ENCODE data around the gene EPHB1. TPM values are rescaled to one million over a fixed set of nuclear protein-coding genes. Genes with fewer than 3 reads are reported as not detected.

The EPHB1 gene
- total RNA-seq, 1 experiment from 2014 or later = 0.11 TPM

DNA sequence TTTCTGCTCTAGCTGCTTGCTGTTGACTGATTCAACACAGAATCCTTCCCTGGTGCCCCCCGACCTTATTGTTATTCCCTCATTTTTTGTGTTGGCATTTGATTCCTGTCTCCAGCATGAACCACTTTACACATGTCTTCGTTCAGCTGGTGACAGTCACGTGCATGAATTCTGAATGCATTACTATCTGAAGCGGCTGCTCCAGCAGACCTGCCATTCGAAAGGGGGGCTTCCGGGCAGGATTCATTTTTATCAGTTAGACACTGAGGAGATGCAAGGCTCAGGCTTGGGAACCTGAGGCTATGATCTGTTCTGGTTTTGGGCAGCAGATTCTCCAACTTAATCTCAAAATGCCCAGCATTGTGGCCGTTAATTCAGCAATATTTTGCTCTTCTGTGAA is 336.2 kb downstream of the EPHB1 start:
- no peak for DNase-seq (ENCODE audit: low spot score)
- intact Hi-C loops (cut with micrococcal nuclease; ENCODE audit: unreplicated experiment) = no loop called here
- Histone ChIP-seq H3K36me3 (ENCODE audit: insufficient read depth, low read length, poor library complexity, severe bottlenecking) (no peaks in the 10 kb centered on the region), H3K4me3 (ENCODE audit: low read depth, low read length, poor library complexity, severe bottlenecking) (no peak overlapping the region), H3K4me1 (ENCODE audit: insufficient read depth, low read length, poor library complexity, severe bottlenecking) (no peaks in the 10 kb centered on the region), H3K9me3 (ENCODE audit: low read depth, low read length, poor library complexity, severe bottlenecking) (no peaks in the 10 kb centered on the region), H3K27ac (ENCODE audit: low read depth, low read length, poor library complexity, severe bottlenecking) (no peak overlapping the region), H3K27me3 (replicated peaks; ENCODE audit: insufficient read depth, low read depth, low read length, poor library complexity) (peaks cover 8% of the 10 kb centered on the region)
- BruUV-seq (replicated peaks) = no TSS peak
- no peak for TF ChIP-seq EZH2 (IDR thresholded peaks at IDR 0.05; ENCODE audit: borderline replicate concordance, low read depth, low read length, poor library complexity, severe bottlenecking)
- TF ChIP-seq, protein P1, sequence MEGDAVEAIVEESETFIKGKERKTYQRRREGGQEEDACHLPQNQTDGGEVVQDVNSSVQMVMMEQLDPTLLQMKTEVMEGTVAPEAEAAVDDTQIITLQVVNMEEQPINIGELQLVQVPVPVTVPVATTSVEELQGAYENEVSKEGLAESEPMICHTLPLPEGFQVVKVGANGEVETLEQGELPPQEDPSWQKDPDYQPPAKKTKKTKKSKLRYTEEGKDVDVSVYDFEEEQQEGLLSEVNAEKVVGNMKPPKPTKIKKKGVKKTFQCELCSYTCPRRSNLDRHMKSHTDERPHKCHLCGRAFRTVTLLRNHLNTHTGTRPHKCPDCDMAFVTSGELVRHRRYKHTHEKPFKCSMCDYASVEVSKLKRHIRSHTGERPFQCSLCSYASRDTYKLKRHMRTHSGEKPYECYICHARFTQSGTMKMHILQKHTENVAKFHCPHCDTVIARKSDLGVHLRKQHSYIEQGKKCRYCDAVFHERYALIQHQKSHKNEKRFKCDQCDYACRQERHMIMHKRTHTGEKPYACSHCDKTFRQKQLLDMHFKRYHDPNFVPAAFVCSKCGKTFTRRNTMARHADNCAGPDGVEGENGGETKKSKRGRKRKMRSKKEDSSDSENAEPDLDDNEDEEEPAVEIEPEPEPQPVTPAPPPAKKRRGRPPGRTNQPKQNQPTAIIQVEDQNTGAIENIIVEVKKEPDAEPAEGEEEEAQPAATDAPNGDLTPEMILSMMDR (conservative IDR thresholded peaks at IDR 0.05; ENCODE audit: low read depth, low read length) = no peak
- CTCF ChIA-PET = no interaction called here
- POLR2A ChIA-PET (ENCODE audit: low non-redundant PET) = no interaction called here

DNA sequence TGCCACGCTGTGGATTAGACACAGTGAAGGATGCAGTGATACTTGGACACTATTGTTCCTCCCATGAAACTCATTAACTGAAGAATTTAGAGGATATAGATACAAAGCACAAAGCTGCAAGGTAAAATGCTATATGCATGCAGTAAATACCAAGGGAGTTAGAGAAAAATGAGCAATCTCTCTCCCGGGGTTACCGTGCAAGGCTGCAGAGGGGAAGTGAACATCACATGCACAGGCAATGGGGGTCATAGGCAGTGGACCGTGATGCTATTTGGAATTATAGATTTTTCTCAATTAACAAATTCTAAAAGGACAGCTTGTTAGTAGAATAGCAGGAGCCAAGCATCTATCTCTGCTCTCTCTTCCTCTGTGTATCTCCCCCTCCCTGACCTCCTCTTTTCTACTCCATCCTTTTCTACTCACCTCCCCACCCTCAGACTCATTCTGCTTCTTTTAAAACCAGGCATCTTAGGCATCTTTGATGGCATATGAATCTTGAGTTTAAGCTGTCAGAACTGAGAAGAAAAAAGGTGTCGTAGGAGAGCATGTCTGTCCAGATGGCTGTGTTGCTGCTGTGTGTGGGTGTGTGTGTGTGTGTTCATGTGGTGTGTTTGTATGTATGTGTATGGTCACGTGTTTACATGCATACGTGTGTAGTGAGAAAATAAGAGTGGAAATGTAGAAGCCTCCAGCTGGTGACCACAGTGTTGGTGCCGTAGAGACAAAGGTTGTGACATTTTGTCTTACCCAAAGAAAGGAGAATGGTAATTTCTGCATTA is 339.0 kb downstream of the EPHB1 start:
- Histone ChIP-seq H3K4me3 (ENCODE audit: low read depth, low read length, poor library complexity, severe bottlenecking) (no peak overlapping the region), H3K9me3 (ENCODE audit: low read depth, low read length, poor library complexity, severe bottlenecking) (no peaks in the 10 kb centered on the region), H3K27me3 (replicated peaks; ENCODE audit: insufficient read depth, low read depth, low read length, poor library complexity) (peaks cover 8% of the 10 kb centered on the region), H3K36me3 (ENCODE audit: insufficient read depth, low read length, poor library complexity, severe bottlenecking) (no peaks in the 10 kb centered on the region), H3K4me1 (ENCODE audit: insufficient read depth, low read length, poor library complexity, severe bottlenecking) (no peaks in the 10 kb centered on the region), H3K27ac (ENCODE audit: low read depth, low read length, poor library complexity, severe bottlenecking) (no peak overlapping the region)
- ChIA-PET CTCF (no interaction called here), POLR2A (ENCODE audit: low non-redundant PET) (no interaction called here)
- DNase-seq (ENCODE audit: low spot score) = no peak
- TF ChIP-seq EZH2 (IDR thresholded peaks at IDR 0.05; ENCODE audit: borderline replicate concordance, low read depth, low read length, poor library complexity, severe bottlenecking) = no peak
- TF ChIP-seq, protein P1 (conservative IDR thresholded peaks at IDR 0.05; ENCODE audit: low read depth, low read length) = no peak
- no TSS peak for BruUV-seq (replicated peaks)
- intact Hi-C loops (cut with micrococcal nuclease; ENCODE audit: unreplicated experiment) = no loop called here

DNA sequence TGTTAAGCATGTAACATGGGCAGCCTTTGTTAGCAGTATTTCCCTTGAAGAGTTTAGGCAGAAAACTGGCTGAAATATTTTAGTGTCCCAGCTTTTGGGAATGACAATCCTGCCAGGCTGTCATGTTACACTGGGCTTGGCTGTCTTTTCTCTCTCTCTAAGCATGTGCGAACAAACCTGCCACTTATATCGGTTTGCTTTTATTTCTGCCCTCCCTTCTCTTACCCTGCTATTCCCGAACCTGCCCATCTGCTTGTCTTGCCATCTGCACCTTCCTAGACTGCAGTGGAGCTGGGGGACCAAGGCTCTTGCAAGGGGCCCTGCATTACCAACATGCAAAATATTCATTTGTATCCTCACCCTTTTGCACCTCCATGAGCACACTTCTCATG is 339.6 kb downstream of the EPHB1 start:
- ChIA-PET CTCF (no interaction called here), POLR2A (ENCODE audit: low non-redundant PET) (interaction anchor here (0.6 kb wide), 1 partner anchor 1791 kb away, joined by 3 read pairs; no protein-coding TSS in a partner anchor)
- no TSS peak for BruUV-seq (replicated peaks)
- intact Hi-C loops (cut with micrococcal nuclease; ENCODE audit: unreplicated experiment) = no loop called here
- TF ChIP-seq, protein P1 (conservative IDR thresholded peaks at IDR 0.05; ENCODE audit: low read depth, low read length) = no peak
- no peak for TF ChIP-seq EZH2 (IDR thresholded peaks at IDR 0.05; ENCODE audit: borderline replicate concordance, low read depth, low read length, poor library complexity, severe bottlenecking)
- H3K27me3 ChIP-seq (replicated peaks; ENCODE audit: insufficient read depth, low read depth, low read length, poor library complexity) = peaks cover 8% of the 10 kb centered on the region
- no peaks in the 10 kb centered on the region for H3K9me3 ChIP-seq (ENCODE audit: low read depth, low read length, poor library complexity, severe bottlenecking)
- H3K36me3 ChIP-seq (ENCODE audit: insufficient read depth, low read length, poor library complexity, severe bottlenecking) = no peaks in the 10 kb centered on the region
- no peak overlapping the region for H3K27ac ChIP-seq (ENCODE audit: low read depth, low read length, poor library complexity, severe bottlenecking)
- no peaks in the 10 kb centered on the region for H3K4me1 ChIP-seq (ENCODE audit: insufficient read depth, low read length, poor library complexity, severe bottlenecking)
- no peak for DNase-seq (ENCODE audit: low spot score)
- H3K4me3 ChIP-seq (ENCODE audit: low read depth, low read length, poor library complexity, severe bottlenecking) = no peak overlapping the region

Measured in A673 (cell line).